Activated CD4-positive, alpha-beta T cell treated with anti-CD3 and anti-CD28 coated beads, Interleukin-2, amount 50 U/mL, for 48 hours (primary cell): ENCODE measurements around the gene NOC4L.
"Not testable (repeated sequence)": the region's sequence is repeated elsewhere in the genome, so short reads cannot be mapped to it uniquely, and the experiment has no call there.

Experiments
- DNase-seq, 2 experiments: peaks; one replicate each; pipeline ENCODE4 v3.0.0-alpha.2; 2020

The NOC4L gene

DNA sequence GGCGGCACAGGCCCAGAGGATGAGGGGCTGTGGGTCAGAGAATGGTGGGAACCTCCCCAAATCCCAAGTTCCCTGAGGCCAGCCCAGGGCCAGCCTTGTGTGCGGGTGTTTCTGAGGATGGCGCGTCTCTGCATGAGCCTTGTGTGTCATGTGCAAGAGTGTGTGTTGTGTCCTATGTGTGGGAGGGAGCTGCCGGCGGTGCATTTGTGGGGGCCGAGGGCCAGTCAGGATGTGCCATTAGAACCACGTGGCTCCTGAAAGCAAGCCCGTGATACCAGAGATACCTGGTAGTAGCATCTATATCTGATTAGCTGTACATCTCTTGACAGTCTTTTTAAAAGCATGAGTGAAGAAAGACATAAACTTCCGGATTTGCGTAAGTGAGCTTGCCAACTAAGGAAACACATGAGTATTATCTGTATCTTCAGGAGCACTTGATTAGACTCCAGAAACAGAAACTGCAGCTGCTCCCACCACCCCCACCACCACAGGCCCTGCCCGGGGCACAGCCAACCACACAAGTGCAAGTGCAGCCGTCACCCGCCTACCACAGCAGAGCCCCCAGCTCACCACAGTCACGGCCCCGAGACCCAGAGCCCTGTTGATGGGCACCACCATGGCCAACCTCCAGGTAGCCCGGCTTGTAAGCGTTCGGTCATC is 19.4 kb upstream of the NOC4L start:
- DNase-seq = no peak

DNA sequence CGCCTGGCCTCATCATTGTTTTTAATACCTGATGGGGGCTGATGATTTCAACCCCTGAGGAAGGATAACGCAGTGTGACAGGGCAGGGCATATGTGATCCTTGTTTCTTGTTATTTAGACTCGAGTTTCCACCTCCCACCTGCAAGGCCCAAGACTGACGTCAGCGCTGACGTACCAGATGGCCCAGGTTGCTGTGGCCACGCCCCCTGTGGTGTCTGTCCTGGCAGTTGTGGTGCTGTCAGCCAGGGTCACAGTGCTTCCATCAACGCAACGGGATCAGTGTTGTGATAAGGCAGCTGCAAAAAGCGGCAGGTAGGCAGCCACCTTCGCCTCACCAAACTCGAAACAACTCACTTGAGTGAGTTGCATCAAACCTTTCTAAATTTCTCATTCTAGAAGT is 18.5 kb upstream of the NOC4L start:
- no peak for DNase-seq

DNA sequence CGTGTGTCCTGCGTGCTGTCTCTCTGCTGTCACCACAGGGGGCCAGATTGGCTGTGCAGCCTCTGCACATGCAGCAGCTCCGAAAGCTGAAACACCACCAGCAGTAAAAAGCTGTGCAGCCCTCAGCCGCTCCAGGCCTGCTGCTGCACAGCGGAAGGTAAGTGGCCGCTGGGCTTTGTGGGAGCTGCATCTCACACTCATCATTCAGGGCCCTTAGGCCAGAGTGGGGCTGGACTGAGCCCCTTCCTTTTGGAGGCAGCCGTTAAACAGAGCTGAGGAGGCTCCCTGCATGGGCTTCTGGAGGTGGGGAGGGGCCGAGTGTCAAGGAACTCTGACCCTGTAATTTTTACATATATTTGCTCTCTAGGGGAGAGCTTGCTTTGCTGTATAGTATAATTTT is 17.2 kb upstream of the NOC4L start:
- DNase-seq = no peak

DNA sequence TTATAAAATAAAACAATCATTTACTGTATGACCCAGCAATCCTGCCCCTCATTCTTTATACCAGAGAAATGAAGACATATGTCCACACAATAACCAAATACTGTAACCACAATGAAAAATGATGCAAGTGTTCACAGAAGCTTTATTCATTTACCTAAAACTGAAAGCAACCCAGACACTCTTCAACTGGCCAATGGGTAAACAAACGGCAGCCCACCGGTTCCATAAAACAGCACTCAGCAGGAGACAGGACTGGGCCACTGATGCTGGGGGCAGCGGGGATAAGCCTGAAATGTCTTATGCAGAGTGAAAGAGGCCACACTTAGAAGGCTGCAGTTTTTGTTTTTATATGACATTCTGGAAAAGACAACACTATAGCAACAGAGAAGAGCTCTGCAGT is 15.2 kb upstream of the NOC4L start:
- no peak for DNase-seq

DNA sequence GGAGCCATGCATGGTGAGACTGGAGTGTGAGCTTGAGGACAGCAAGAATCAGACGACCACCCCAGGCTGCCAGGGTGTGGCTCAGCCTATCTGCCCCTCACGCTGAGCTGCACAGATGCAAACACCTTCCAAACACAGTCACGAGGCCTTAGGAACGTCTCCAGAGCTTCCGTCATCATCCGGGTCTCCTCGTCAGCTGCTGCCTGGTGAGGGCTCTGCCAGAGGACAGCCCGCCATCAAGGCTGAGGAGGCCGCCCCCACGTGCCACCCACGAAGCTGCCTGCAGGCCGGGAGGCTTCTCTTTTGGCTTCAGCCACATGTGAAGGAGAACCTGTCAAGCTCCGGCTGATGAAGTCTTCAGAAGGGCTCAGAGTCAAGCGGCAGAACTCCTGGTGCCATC is 13.6 kb upstream of the NOC4L start:
- no peak for DNase-seq

DNA sequence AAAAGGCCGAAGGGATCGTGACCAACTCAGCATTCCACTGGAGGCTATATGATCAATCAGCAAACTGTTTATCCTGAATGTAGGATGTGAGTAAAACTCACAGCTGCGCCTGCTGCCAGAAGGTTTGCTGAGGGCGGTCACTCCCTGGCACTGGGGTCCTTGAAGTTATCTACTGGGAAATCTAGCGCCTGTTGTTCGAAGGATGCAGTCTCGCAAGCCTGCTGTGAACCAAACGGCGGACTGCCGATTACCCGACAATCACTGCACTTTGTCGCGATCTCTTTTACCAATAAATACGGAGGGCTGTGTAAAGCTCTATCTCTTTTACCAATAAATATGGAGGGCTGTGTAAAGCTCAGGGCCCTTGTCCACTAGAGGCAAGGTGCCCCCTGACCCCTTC is 13.0 kb upstream of the NOC4L start:
- no peak for DNase-seq

DNA sequence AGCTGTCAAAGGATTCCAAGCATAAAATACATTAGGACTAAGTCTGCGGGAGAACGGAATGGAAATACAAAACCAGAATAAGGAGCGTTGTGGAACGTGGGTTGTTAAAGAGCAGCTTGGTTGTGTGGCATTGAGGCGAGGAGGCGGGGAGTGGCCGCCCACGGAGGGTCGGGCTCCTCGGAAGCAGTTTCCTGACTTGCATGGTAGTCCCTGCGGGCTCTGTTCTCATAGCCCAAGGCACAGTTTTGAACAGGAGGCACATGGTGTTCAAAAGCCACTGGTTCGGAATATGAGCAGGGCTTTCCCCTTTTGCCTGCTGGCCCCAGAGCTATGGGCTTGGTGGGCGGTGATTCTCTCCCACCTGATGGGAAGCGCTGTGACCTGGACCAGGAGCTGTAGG is 12.3 kb upstream of the NOC4L start:
- no peak for DNase-seq

DNA sequence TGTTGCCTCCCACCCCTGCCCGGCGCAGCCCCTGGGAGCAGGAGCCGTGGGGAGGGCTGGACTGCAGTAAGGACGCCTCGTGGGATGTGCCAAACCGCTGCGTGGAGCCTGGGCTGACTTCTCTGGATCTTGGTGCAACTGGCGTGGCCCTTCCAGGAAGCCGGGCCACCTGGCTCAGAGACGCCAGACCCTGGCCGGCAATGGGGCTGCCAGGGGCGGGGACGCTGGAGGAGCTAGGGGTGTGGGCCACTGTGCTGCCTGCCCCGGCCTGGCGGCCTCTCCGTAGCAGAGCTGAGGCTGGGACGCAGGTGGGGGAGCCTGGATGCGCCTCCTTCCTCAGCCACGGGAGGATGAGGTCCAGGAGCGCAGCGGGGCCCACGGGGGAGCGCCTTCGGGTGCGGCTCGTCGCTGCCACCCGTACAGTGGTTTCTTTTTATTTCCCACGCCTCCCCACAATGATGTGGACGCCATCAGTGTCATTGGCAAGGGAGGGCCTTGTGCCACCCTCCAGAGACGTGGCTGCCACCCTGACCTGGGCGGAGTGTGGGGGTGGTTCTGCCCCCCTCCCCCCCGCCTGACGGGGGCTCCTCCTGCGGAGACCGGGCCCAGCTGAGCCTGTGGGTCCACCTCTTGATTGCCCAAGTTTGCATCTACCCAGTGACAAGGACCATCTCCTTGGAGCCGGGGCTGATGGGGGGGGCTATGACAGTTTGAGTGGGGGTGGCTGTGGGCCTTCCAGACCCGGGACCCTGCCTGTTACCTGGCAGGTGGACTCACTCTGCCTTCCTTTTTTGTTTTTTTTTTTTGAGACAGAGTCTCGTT is 11.4 kb upstream of the NOC4L start:
- no peak for DNase-seq

DNA sequence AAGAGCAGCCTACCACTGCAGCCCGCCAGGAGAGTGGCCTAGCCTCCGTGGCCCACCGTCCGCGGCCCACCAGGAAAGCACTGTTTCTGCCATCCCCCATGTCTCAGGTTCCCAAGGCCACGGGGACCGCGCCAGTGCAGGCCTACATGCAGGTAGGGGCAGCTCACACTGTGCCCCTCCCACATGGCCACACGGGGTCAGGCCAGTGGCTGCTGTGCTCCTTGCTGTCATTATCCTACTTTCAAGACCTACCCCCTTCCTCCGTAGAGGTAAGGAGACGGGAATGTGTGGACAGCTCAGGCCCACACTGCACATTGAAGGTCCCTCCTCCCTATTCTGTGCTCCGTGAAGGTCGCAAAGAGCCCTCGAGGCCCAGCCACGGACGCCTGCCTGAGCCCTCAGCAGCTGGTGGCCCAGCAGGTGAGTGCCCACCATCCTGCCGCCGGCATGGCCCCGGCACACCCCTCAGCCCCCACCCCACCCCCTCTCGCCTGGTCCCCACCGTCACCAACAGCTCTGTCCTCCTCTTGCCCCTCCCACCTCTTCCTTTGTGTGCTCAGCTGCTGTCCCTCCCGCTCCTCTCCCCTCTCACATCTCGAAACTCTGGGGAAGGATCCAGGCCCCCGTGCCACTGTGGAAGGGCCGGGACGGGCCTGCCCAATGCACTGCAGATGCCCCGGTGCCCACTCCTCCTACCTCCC is 10.2 kb upstream of the NOC4L start:
- no peak for DNase-seq

DNA sequence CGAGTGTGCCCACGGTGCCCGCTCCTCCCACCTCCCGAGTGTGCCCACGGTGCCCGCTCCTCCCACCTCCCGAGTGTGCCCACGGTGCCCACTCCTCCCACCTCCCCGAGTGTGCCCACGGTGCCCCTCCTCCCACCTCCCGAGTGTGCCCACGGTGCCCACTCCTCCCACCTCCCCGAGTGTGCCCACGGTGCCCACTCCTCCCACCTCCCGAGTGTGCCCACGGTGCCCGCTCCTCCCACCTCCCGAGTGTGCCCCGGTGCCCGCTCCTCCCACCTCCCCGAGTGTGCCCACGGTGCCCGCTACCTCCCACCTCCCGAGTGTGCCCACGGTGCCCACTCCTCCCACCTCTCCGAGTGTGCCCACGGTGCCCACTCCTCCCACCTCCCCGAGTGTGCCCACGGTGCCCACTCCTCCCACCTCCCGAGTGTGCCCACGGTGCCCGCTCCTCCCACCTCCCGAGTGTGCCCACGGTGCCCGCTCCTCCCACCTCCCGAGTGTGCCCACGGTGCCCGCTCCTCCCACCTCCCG is 9.5 kb upstream of the NOC4L start:
- DNase-seq = not testable (repeated sequence)

DNA sequence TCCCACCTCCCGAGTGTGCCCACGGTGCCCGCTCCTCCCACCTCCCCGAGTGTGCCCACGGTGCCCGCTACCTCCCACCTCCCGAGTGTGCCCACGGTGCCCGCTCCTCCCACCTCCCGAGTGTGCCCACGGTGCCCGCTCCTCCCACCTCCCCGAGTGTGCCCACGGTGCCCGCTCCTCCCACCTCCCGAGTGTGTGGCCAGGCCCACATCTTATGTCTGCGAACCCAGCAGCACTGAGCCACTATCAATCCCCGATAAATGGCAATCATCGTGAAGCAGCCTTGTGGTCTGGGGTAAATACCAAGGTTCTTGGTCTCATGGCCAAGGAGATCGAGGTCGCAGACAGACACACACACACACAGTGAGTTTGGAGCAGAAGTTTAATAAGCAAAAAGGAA is 8.0 kb upstream of the NOC4L start:
- DNase-seq = not testable (repeated sequence)

DNA sequence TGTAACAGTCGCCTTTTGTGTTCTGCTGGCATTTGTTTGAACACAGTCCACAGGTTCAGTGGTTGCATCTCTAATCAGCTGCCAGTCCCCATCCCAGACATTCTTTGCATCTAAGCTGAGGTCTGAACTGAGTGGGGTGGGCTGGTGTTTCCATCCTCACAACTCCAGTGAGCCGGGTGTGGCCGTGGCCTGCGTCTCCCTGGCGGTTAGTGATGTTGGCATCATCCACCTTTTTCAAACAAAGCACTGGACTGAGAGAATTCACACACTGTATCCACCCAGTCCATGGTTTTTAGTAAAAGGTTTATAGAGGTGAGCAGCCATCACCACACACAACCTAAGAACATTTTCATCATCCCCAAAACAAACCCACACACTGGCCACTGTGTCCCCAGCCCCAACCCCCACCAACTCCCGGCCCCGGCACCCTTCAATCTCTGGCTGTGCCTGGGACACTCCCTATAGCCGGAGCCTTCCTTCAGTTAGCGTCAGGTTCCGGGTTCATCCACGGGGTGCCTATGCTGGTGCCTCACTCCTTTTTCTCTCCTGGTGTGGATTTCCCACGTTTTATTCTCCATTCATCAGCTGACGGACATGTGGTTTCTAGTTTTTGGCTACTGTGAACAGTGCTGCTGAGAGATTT is 6.7 kb upstream of the NOC4L start:
- DNase-seq = no peak

DNA sequence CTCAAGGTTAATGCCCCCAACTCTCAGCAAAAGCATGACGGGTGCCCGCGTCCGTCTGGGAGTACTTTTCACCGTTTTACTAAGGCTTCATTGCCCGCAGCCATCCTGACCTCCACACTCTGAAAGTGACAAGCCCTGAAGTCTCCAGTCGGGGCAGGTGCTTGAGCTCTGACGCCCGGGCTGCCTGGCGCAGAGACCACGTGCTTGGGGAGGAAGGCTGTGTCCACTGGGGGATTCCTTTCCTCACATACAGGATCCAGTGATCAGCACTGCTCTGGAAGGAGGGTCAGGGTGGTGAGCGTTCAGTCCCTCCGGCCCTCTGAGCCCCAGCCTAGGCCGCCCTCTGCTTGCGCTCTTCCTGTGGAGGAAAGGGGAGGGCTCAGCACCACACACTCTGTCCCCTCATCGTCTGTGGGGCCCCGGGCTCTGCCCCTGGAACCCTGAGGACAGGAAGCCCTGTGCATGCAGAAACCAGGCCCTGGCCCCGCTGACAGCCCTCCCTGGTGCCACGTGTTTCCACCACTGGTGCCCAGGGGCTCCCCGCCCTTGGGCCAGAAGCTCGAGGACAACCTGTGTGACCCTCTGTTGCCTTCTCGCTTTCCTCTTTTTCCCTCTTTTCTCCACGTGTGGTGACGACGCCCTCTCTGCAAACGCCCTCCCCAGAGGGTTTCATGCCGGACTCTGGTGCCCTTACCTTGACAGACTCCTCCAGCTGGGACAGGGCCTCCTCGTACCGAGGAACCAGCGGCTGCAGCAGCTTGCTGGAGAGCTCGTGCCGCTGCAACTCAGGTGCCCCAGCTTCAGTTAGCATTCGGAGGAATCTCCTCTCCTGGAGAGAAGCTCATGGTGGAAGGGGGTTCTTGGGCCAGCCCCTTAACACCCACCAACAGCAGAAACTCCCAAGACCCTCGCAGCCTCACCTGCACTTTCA is 5.1 kb upstream of the NOC4L start:
- no peak for DNase-seq

DNA sequence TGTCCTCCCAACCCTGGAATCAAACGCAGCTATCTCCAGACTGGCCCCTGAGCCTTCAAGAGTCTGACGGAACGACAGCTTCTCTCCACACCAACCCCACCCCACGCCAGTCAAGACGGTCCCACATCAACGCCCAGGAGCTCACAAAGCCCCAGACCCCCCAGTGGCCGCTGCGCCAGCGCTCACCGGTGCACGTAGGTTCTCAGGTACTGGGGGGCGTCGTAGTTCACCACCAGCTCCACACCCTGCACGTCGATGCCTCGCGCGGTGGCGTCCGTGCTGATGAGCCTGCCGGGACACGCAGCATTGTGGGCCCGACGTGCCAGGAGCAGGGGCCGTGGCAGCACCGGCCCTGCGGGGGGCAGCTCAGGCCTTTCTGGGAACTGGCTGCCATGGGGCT is 4.3 kb upstream of the NOC4L start:
- DNase-seq = no peak

DNA sequence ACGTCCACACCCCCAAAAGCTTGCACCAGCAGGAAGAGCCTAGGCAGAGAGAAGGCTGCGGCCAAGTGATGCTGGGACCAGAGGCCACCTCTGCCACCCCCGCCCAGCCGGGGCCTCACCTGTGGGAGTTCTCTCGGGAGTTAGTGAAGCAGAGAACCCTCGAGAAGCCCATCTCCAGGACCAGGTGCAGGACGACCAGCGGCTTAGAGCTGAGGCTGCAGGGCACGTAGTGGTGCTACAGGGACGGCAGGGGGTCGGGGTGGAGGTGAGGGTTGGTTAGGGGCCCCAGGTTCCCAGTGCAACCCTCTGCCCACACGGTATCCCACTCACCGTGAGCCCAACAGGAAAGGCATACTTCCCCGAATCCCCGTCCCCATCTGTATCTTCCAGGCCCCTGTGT is 3.8 kb upstream of the NOC4L start:
- DNase-seq = no peak

DNA sequence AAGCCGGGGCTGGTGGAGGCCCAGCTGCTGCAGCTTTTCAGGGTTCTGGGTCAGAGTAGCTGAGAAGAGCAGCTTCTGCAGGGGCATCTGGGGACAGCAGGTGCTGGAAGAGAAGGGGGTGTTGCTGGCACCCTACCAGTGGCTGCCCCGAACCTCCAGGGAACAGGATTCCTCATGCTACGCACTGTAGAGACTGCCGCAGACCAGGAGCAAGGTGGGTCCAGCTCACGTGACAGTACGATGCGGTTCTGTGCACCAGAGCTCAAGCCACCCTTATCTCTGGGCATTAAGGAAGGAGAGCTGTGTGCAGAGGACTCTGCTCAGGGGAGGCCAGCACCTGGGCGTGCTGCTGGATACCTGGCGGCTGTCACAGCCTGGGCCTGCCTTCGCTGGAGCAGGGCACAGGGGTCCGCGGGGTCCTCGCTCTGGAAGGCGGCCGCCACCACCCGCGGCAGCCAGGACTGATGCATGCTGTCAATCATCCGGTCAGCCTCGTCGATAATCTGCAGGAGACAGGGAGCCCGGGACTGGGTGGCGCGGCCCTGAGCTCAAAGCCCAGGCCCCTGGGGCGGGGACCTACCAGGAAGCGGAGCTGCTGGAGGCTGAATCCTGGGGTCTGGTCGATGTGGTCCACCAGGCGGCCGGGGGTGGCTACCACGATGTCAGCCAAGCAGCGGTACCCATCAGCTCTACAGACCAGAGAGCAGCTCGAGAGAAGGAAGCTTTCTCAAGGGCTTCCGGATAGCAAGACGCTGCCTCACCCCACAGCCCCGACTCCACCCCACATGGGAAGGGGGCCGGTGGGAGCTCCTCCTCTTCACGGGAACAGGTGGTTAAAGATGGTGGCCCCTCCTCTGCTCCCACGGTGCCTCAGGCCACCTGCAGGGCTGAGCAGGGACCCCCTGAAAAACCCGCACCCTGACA is 3.1 kb upstream of the NOC4L start:
- DNase-seq = no peak

DNA sequence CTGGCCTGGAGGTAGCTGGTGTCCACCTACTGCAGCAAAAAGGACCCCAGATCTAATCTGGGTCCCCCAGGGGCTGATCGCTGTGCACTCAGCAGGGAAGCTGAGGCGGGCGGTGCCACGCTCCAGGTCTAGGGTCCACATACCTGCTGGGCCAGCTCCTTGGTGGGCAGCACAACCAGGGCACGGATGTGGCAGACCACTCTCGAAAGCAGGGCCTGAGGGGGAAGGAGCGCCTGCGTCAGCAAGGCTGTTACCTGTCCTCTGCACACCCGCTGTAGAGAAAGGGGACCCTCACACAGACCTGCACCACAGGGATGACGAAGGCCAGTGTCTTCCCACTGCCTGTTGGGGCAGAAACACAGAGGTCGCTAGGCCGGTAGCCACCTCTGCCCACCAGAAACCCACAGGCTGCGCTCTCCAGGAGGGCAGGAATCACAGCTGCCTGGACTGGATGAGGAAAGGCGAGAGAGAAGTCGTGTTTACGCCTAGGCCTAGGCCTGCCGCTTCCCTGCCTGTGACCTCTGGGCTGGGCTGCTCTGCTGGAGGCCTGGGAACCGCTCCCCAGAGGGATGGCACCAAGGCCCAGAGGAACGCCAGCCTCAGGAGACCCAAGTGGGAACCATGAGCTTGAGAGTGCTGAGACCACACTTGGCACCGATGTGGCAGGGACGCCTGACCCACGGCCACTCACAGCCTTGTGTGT is 2.1 kb upstream of the NOC4L start:
- no peak for DNase-seq

DNA sequence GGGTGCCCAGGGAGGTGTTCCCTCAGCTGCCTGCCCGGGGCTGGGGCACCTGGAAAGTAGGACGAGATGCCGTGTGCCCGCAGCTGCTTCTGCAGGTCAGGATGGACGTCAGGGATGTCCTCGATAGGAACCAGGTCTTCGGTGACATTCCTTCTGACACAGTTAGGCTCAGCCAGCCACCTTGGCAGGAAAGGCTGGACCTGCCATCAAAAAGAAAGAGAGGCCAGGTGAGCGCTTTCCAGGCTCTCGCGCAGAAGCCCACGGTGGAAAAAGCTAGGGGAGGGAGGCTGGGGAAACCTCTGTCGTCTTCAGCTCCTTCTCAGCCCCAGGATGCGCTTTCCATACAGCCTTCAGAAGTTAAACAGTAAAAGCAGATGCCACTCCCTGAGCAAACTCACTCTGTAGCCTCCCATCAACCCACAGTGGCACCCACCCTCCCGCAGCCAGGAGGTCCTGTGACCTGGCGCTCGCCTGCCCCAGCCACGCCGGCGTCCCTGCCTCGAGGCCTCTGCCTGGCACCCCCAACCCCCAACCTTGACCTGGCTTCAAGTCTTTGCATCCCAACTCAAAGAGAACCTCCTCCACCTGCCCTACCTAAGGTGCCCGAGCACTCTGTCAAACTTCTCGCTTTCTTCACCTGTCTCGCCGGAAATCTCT is 1.4 kb upstream of the NOC4L start:
- no peak for DNase-seq

DNA sequence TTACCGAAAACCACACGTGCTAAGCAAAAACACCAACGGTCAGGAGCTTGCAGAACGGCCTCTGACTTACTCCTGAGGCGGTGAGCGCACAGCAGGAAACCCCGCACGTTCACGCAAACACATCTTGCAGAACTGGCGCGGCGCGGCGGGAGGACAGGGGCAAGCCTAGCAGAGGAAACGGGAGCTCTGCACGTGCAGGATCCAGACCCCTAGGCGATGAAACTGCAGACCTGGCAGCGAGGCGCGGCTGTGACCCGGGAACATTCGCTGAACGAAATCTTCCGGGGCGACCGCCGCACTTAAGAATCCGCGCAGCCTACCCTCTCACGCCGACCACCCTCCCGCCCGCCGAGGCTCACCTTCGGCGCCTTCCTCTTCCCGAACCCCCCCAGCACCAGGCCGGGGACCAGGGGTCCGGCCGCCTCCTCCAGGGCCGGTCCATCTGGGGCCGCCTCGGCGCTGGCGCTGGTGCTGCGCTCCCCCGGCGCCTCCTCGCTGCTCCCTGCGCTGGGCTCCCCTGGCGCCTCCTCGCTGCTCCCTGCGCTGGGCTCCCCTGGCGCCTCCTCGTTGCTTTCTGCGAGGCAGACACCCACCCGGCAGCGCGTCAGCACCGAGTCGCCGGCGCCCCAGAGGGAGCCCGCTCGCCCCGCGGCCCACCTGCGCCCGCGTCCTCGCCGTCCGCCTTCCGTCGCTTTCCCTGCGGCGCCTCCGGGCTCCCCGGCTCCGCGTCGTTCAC is 753 bp upstream of the NOC4L start:
- DNase-seq = peak in 1 of 2 experiments; percentile 28
